Fibroblast of skin of back (primary cell): ENCODE results near the gene TRH.
"Not testable (repeated sequence)": the region's sequence is repeated elsewhere in the genome, so short reads cannot be mapped to it uniquely, and the experiment has no call there.

ENCODE experiments used
- DNase-seq: peaks from one replicate; pipeline ENCODE4 v3.0.0-alpha.2; 2013

The TRH gene

DNA sequence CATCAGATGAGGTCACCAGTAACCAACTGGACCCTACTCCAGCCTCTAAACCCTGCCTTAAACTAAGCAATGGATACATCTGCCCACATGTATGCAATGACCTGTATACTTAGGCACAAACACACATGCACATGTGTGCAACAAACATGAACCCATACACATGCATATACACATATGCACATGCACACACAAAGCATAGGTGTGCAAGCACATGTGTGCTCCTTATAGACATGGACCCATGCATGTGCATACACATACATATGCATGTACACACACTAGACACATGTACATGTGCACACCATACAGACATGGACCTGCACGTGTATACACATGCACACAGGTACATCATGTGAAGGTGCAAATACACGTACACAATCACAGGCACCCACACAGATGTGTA is 8.6 kb upstream of the TRH start:
- no peak for DNase-seq

DNA sequence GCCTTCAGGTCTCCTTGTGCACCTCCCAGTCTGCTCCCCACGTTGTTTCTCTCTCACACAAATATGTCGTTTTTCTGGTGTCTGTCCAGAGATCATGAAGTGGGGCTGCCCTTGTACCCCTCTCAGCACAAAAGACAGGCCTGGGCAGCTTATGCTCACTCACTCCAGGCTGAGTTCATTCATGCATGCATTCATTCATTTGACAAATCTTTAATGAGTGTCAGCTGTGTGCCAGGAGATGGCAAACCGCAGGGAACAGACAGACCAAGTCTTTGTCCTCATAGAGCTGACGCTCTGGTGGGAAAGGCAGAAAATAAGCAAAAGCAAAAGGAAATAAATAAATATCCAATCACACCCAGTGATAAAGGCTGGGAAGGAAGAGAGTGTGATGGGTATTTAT is 7.6 kb upstream of the TRH start:
- no peak for DNase-seq

DNA sequence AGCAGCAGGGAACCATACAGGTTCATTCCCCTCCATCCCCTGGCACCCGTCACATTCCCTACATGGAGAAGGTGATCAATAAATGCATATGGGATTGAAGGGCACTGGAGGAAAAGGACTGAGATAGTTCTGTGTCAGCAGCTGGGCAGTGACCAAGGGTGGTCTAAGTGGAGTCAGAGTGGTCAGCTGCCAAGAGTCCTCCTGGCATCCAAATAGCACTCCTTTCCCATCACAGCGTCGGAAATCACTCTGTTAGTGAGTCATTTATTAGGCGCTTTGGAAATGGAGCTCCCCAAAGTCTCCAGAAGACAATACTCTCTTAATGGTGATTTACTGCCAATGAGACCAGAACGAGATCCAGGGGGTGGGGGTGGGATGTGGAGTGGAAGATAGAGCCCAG is 6.8 kb upstream of the TRH start:
- no peak for DNase-seq

DNA sequence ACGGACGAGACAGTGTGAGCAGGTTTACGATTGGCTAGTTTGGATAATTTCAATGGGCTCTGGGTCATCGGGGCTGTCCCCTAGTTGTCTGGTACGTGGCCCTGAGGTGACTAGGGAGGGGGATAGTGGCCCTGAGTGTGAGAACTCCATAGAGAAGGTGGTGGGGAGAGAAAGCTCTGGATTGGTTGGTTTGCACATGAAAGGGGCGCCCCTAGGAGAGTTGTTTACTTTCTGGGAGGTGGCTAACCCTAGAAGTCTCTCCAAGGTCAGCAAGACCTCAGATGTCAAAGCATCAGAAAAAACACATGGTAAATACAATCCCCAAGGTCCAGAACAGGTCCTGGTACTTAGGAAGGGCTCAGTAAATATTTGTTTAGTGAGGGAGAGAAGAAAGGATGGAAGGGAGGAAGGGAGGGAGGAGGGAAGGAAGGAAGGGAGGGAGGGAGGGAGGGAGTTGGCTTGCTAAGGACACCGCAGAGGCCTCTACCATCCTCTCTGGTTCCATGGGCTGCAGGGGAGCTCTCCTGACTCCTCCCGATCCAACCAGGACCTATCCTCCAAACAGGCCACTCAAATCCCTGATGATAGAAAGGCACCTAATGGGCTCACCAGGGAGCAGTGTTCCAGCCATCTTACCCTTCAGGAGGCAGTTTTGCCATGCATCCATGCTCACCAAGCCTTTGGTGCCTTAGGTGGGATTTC is 3.0 kb upstream of the TRH start:
- no peak for DNase-seq

DNA sequence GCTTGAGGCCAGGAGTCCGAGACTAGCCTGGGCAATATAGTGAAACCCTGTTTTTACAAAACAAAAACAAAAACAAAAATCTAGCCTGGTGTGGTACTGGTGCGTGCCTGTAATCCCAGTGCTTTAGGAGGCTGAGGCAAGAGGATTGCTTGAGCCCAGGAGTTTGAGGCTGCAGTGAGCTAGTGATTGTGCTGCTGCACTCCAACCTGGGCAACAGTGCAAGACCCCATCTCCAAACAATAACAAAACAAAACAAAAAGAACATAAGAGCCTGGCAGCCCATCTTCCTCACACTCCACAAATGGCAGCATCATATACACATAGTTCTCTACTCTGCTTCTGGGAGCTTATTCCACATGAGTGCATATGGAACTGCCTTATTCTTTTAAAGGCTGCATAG is 2.2 kb upstream of the TRH start:
- no peak for DNase-seq

DNA sequence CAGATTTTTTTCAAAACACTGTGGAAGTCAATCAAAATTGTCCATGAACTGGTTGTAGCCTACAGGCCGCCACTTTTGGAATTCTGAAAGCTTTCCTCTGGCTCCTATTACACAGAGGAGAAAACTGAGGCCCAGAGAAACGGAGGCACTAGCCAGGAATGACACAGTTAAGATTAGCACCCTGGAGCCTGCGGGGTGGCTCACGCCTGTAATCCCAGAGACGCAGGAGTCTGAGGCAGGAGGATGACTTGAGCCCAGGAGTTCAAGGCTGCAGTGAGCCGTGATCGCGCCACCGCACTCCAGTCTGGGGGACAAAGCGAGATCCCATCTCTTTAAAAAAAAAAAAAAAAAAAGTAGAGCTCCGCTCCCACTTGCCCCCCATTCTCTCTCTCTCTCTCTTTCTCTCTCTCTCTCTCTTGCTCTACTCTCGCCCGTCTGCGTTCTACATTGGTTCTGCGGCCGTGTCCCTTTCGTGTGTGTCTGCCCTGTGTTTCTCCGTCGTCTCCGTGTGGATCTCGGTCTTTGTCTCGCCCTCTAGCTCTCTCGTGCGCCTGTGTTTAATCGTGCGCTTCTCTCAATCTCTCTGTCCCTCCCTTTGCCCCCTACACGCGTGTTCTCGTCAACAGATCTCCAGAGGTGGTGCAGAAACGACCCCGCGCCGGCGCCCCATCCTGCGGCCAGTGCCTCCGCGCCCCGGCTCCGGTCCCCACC is 512 bp upstream of the TRH start:
- DNase-seq = no peak

DNA sequence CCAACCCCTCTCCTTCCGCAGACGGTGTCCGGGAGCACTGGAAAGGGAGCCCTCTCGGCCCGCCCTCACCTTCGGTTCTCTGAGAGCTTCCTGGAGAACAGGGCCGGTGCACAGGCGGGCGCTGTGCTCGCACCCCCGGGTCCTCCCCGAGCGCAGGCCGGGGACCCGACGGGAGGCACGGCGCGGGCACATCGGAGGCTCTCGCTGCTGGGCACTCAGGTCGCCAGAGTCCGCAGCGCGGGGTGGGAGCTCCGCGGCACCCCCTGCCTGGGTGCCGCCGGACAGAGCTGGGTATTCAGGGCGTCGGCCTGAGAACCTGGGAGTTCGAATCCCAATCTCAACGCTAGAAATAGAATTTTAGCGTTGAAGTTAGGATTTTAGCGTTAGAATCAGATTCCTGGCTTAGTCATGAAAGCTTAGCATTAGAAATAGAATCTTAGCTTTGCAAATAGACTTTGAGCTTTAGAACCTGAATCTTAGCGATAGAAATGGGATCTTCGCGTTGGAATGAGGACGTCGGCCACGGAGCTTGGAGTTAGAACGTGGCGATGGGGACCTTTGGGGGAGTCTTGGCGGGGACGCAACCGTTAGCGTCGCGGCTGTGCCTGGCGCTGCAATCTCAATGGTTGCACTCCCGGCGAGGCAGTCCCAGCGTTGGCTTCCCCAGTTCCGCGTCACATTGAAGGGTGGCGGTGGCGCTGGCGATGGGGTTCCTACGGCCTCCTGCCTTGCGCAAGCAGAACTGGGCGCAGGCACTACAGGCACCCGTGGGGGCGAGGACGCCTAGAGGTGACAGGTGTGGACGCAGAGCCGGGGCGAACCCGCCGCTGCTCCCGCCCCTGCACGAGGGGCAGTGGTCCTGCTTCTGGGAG is 549 bp downstream of the TRH start:
- DNase-seq = no peak

DNA sequence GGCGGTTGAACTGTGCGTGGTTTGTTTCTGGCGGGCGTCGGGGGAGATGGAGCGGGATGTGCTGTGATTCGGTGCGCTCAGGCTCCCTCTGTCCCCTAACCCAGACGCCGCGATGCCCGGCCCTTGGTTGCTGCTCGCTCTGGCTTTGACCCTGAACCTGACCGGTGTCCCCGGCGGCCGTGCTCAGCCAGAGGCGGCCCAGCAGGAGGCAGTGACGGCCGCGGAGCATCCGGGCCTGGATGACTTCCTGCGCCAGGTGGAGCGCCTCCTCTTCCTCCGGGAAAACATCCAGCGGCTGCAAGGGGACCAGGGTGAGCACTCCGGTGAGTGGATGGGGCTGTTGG is 1.2 kb downstream of the TRH start:
- DNase-seq = no peak

DNA sequence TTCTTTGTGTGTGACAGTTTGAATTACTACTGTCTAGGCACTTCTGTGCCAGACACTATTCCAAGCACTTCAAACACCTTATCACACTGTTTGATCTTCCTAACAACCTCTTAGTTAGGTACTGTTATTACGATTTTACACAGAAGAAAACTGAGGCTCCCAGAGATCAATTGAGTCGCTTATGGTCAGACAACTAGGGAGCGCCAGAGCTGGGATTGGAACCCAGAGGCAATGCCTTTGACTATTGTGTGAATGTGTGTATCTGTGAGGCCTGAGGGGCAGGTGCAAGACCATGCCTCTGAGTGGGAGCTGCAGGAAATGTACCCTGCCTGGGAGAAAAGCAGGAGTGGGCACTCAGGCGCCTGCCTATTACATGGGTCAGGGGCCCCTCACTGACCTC is 1.8 kb downstream of the TRH start:
- no peak for DNase-seq

DNA sequence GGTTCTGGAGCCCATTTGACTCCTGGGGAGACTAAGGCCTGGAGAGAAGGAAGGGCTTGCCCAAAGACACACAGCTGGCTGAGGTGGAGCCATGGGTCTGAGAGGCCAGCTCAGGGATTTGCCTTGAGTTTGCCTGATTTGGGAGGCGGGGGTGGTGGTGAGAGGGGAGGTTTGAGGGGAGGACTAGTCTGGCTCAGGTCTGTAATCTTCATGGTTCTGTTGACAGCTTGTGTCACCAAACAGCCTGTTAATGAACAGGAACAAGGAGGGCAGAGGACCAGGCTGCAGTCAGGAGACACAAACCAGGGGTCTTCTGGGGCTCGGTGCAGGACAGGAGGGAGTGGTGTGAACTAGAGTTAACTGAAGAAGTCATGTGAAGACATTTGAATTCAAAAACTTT is 3.6 kb downstream of the TRH start:
- DNase-seq = no peak

DNA sequence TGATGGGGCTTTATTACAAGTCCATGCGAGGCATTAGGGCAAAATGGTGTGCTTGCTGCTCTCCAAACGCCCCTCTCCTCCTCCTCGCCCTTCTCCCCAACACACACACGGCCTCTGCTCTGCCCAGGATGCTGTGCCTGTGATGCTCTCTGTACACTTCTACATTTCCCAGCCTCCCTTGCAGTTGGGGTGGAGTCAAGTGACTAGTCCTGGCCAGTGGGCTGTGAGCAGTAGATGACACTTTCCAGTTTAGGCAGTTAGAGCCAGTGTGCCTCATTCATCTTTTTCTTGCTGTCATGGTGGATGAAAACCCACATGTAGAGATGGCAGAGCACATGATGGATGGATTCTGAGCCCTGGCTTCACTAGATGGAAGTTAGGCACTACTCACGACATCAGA is 5.4 kb downstream of the TRH start:
- no peak for DNase-seq

DNA sequence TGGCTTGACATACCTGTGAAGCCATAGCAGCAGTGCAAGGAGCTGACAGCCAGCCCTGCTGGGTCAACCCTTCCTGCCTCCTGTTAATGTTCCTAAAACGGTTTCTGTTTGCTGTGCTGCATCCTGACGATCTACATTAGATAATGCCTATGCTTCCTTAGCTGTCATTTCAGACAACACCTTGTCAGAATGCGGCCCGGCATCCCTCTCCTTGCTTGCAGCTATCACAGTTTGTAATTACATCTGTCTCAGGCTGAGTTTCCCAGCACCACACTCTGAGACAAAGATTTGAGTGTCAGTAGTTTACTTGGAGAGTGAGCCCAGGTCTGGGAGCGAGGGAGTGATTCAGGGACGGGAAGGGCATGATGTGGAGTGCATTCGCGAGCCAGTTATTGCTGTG is 9.0 kb downstream of the TRH start:
- DNase-seq = no peak

DNA sequence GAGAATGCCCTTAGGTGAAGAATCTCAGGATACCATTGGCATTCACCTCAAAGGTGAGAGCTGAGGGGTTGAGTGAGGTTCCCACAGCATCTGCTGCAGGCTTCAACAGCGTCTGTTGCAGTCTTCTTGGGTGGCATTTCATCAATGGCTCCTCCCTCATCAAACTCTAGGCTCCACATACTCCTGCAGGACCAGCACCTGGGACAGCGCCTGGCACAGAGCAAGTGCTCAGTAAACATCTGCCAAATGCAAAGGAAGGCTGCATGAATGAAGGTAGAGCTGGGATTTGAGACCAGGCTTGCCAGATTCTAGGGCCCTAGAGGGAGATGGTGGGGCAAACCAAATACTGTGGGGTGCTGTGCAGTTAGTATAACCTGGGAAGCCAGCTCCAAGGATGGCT is 9.6 kb downstream of the TRH start:
- peak; percentile 10 for DNase-seq

DNA sequence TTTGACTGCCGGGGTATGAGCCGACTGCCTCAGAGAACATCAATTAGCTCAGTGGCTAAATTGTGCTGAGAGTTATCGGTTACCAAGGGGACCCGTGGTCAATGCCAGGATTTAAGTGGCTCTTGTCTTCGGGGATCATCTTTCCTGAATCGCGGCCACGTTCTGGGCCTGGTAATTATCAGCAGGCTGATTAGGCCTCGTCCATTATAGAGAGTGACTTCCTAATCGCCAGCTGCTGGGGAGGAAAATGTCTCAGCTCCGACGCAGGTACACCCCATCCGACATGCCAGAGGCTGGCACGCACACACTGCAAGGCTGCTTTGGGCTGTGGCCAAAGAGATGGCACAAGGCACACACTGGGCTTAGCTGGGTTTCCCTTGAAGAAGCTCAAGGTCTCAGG is 10.6 kb downstream of the TRH start:
- no peak for DNase-seq

DNA sequence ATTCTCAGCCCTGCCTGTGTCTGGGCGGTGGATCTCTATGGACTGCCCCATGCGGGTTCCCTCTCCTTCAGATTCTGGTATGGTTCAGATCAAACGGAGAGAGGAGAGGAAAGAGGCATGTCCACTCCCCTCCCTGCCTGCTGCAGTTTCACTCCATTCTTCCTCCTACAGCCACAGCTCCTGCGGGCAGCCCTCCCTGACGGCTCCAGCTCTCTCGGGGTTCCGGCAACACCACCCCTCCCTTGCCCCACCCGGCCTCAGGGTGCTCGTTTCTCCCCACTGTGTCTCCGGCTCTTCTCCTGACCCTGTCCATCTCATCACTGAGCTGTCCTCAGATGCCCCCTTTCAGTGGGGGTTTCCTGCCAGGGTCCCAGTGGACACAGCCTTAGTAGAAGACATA is 13.9 kb downstream of the TRH start:
- no peak for DNase-seq

DNA sequence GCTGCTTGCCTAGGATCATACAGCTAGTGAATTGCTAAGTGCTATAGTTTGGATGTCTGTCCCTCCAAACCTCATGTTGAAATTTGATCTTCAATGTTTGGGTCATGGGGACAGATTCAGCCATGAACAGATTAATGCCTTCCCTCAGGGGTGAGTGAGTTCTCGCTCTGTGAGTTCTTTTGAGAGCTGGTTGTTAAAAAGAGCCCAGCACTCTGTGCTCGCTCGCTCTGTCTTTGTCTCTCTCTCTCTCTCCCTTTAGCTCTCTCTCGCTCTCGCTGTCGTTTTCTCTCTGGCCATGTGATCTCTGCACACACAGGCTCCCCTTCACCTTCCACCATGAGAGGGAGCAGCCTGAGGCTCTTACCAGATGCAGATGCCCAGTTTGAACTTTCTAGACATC is 14.9 kb downstream of the TRH start:
- DNase-seq = no peak

DNA sequence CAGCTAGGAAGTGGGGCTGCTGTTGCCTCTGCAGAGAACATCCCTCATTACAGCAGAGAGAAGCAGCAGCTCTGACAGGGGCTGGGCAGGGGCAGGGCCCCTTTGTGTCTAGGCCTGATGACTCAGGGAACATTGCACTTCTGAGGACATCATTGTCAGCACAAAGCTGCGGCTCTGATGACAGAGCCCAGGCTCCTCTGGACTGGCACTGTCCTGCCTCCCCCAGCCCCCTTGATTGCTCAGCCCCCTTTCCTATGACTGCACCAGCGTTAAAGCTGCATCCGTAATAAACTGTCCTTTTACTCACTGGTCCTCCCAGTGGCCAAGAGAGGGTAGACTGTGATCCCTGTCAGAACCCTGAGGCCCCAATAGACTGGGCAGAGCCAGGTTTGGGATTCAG is 18.3 kb downstream of the TRH start:
- no peak for DNase-seq

DNA sequence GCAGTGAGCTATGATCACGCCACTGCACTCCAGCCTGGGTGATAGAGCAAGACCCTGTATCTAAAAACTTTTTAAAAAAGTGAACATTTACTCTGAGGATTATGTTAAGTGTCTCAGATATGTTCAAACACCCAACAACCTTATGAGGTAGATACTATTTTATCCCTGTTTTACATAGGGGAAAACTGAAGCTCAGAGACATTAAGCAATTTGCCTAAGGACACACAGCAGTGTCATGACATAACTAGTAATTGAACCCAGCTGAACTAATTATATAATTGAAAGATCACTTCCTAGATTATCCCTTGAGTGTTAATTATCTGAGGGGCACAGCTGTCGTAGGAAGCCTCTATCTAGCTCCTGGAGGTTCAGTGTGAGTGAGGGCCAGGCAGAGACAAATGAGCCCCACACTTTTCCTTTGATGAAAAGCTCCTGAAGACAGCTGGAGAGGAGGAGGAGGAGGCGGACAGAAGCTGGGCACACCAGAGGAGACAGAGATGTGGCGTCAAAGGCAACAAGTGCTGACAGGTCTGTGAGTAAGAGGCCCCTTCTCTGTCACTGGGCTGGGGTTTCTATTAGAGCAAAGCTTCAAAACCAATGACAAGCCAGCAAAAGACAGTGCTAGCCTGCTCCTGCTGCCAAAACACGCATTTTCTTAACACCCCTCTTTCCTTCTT is 20.5 kb downstream of the TRH start:
- DNase-seq = no peak

DNA sequence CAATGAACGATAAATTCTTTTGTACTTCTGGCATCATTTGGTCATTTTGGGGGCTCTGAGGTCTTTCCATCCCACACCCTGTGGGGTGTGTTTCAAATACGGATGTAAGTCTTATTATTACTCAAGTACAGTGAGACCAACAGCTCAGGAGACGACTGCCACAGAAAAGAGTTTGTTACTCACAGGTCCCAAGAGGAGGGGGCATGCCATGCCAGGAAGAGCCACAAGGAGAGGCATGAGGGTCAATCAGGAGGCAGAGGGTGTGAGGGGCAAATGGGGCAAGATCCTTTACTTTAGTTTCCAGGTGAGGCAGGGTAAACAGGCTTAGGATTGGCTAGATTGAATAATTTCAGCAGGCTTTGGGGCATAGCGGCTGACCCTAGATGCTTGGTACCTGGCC is 21.6 kb downstream of the TRH start:
- no peak for DNase-seq

DNA sequence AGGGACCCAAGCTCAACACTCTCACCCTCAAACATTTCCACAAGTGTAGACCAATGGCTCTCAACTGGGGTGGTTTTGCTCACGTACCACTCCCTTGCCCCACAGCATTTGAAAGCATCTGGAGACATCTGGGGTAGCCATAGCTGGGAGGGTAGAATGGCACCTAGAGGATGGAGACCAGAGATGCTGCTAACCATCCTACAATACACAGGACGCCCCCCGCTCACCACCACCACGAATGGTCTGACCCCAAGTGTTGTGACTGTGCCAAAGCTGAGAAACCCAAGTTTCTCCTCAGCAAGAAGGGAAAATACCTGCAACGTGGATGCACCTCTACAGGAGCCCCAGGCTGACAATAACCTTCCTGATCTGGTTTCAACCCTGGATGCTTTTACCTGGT is 24.7 kb downstream of the TRH start:
- DNase-seq = not testable (repeated sequence)

DNA sequence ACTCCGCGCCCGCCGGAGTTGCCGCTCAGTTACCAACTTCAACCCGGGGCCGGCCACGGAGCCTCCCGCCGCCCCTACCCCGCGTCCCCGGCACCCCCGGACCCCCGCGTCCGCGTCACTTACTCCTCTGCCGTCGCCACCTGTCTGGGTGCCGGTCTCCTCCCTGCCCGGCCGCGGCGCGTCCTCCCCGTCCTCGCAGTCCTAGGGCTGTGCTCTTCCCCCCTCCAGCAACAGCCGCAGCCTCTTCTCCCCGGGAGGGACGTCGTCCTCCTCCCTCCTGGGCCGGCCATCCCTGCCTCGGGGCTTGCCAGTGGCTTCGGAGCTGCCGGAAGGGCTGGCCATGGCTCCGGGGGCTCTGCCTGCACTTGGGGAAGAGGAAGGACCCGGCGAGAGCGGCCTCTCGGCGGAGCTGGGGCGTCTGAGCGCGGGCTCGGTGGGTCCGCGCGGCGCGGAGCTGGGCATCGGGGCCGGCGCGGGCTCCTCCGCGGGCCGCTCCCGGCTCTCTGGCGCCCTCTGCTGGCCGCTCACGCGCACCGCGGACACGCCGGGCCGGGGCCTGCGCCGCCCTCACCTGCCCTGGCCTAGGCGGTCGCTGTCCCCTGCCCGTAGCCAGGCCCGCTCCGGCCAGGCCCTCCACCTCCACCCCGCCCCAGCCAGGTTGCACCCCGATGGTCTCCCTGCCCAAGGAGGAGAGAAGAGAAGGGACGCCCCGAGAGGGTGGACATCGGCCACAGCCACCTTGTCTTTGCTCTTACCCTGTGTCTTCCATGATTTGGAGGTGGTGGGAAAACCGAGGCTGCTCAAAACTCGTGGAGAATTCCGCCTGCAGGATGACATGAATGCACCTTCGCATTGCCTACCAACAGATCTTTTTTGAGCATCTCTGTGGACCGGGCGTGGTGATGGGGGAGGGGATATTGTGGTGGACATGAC is 28.4 kb downstream of the TRH start:
- DNase-seq = peak; percentile 24

DNA sequence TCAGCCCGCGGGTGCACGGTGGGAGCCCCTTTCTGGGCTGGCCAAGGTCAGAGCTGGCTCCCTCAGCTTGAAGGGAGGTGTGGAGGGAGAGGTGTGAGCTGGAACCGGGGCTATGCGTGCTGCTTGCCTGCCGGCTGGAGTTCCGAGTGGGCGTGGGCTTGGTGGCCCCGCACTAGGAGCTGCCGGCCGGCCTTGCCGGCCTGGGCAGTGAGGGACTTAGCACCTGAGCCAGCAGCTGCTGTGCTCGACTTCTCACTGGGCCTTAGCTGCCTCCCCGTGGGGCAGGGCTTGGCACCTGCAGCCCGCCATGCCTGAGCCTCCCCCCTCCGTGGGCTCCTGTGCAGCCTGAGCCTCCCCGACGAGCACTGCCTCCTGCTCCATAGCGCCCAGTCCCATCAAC is 36.0 kb downstream of the TRH start:
- DNase-seq = no peak
